IMR-90 (cell line): ENCODE results near the gene CTNNA2. TPM values are rescaled to one million over a fixed set of nuclear protein-coding genes. Genes with fewer than 3 reads are reported as not detected.
"Not testable (repeated sequence)": the region's sequence is repeated elsewhere in the genome, so short reads cannot be mapped to it uniquely, and the experiment has no call there.

Experiments
- ATAC-seq: fragments of 200-7000 bp; cut with Tn5 transposase; 2 replicates; pipeline ENCODE4 v1.9.1; 2020; ENCODE audit warnings: low read depth, mild to moderate bottlenecking, moderate library complexity
- BruUV-seq: library from RNA; stranded (reverse); fragments of 400-500 nt; replicated peaks from 2 replicates; lab custom pipeline; 2021; lab: Mats Ljungman, UMichigan
- CTCF ChIA-PET: fragments of 300-600 bp; formaldehyde crosslinking; extraction: SDS; loops from one replicate; lab custom pipeline; 2021; ENCODE audit warnings: antibody characterized with exemption; lab: Yijun Ruan, JAX
- POLR2A ChIA-PET: fragments of 300-600 bp; sonication (Branson Sonifier 250); formaldehyde crosslinking; loops from one replicate; lab custom pipeline; 2022; ENCODE audit warnings: antibody characterized with exemption; ENCODE audit not compliant: unreplicated experiment; lab: Charles Lee
- DNase-seq: peaks from one replicate; pipeline ENCODE4 v3.0.0; 2013
- H2AFZ ChIP-seq: replicated peaks from 2 replicates; pipeline ENCODE3; 2013; ENCODE audit warnings: low read length, mild to moderate bottlenecking; ENCODE audit not compliant: poor library complexity
- H2AK5ac ChIP-seq: 2 replicates; pipeline ENCODE4 v1.6.1; 2013; ENCODE audit warnings: low read depth, low read length, inconsistent platforms
- H2AK9ac ChIP-seq: replicated peaks from 2 replicates; pipeline ENCODE3; 2013; ENCODE audit warnings: mild to moderate bottlenecking, low read depth, low read length, moderate library complexity; ENCODE audit not compliant: poor library complexity
- H2BK120ac ChIP-seq: 2 replicates; pipeline ENCODE4 v1.6.1; 2013; ENCODE audit warnings: low read depth, low read length, inconsistent platforms
- H2BK15ac ChIP-seq: 3 replicates; pipeline ENCODE4 v1.6.1; 2013; ENCODE audit warnings: low read depth, low read length, inconsistent platforms
- H2BK20ac ChIP-seq: 2 replicates; pipeline ENCODE4 v1.6.1; 2013; ENCODE audit warnings: low read depth, mild to moderate bottlenecking, inconsistent platforms, low read length, moderate library complexity
- H2BK5ac ChIP-seq: 2 replicates; pipeline ENCODE4 v1.6.1; 2013; ENCODE audit warnings: mild to moderate bottlenecking, low read depth, low read length, inconsistent platforms; ENCODE audit not compliant: poor library complexity, severe bottlenecking
- H3K14ac ChIP-seq: replicated peaks from 2 replicates; pipeline ENCODE4 v1.6.1; 2013; ENCODE audit warnings: low read depth, low read length, inconsistent platforms
- H3K18ac ChIP-seq: 2 replicates; pipeline ENCODE4 v1.6.1; 2013; ENCODE audit warnings: low read depth, low read length, control low read depth
- H3K23ac ChIP-seq: 2 replicates; pipeline ENCODE4 v1.6.1; 2013; ENCODE audit warnings: low read depth, low read length, inconsistent platforms
- H3K27ac ChIP-seq: 2 replicates; pipeline ENCODE4 v1.5.1; 2013; ENCODE audit warnings: mild to moderate bottlenecking, control low read depth, low read length; ENCODE audit not compliant: insufficient read depth
- H3K27me3 ChIP-seq: 2 replicates; pipeline ENCODE4 v1.6.1; 2013; ENCODE audit warnings: low read length; ENCODE audit not compliant: control insufficient read depth, insufficient read depth
- H3K36me3 ChIP-seq: 2 replicates; pipeline ENCODE4 v1.6.1; 2013; ENCODE audit warnings: low read length, mixed read lengths; ENCODE audit not compliant: control insufficient read depth, insufficient read depth
- H3K4ac ChIP-seq: 2 replicates; pipeline ENCODE4 v1.6.1; 2013; ENCODE audit warnings: low read depth, low read length, inconsistent platforms
- H3K4me1 ChIP-seq: 2 replicates; pipeline ENCODE4 v1.6.1; 2013; ENCODE audit warnings: low read length, mixed read lengths; ENCODE audit not compliant: control insufficient read depth, insufficient read depth
- H3K4me2 ChIP-seq: 2 replicates; pipeline ENCODE4 v1.6.1; 2013; ENCODE audit warnings: low read depth, mild to moderate bottlenecking, control low read depth, low read length, moderate library complexity
- H3K4me3 ChIP-seq: 2 replicates; pipeline ENCODE4 v1.5.1; 2013; ENCODE audit warnings: low read depth, mild to moderate bottlenecking, control low read depth, low read length, moderate library complexity; ENCODE audit not compliant: insufficient read depth
- H3K56ac ChIP-seq: 2 replicates; pipeline ENCODE4 v1.6.1; 2013; ENCODE audit warnings: low read length, inconsistent platforms; ENCODE audit not compliant: insufficient read depth; ENCODE audit errors: extremely low read depth
- H3K79me1 ChIP-seq, 2 experiments: 2 replicates each; pipeline ENCODE4 v1.6.1; 2013; ENCODE audit warnings: low read length in 2 of 2, inconsistent platforms in 1 of 2, low read depth in 1 of 2
- H3K9ac ChIP-seq: 2 replicates; pipeline ENCODE4 v1.6.1; 2013; ENCODE audit warnings: low read depth, low read length, control low read depth
- H3K9me1 ChIP-seq: 2 replicates; pipeline ENCODE4 v1.6.1; 2013; ENCODE audit warnings: low read length, inconsistent platforms; ENCODE audit not compliant: insufficient read depth
- H3K9me3 ChIP-seq: 2 replicates; pipeline ENCODE4 v1.6.1; 2013; ENCODE audit warnings: low read length; ENCODE audit not compliant: control insufficient read depth, insufficient read depth
- H4K20me1 ChIP-seq: 2 replicates; pipeline ENCODE4 v1.6.1; 2013; ENCODE audit warnings: low read length, inconsistent platforms; ENCODE audit not compliant: insufficient read depth
- H4K5ac ChIP-seq: 2 replicates; pipeline ENCODE4 v1.6.1; 2013; ENCODE audit warnings: mild to moderate bottlenecking, low read depth, low read length, control low read depth
- H4K8ac ChIP-seq, 2 experiments: 2 replicates each; pipeline ENCODE4 v1.6.1; 2013; ENCODE audit warnings: low read depth in 2 of 2, low read length in 2 of 2, control low read depth in 1 of 2, inconsistent platforms in 1 of 2
- H4K91ac ChIP-seq: 2 replicates; pipeline ENCODE4 v1.6.1; 2013; ENCODE audit warnings: low read depth, low read length, inconsistent platforms; ENCODE audit not compliant: insufficient read depth
- WGBS, 2 experiments: methylation state at CpG; one replicate each; pipeline versions ENCODE4 v1.1.5 to v1.1.7; 2013; ENCODE audit warnings: missing lambda C conversion rate in 2 of 2; ENCODE audit not compliant: insufficient read length in 1 of 2; ENCODE audit errors: extremely low coverage in 2 of 2; 5-methylcytosine and 5-hydroxymethylcytosine counted together
- dilution Hi-C: fragments of 300-500 bp; cut with HindIII; formaldehyde crosslinking; loops from one replicate; pipeline ENCODE4 v1.14.3; 2018; ENCODE audit warnings: low sequenced_read_pairs; ENCODE audit not compliant: unreplicated experiment
- in situ Hi-C: fragments of 300-500 bp; cut with MboI; formaldehyde crosslinking; loops from 3 replicates; pipeline ENCODE4 v1.14.3; 2019; ENCODE audit warnings: low sequenced_read_pairs, inconsistent platforms, mixed read lengths
- intact Hi-C: fragments of 100-400 bp; cut with micrococcal nuclease; formaldehyde crosslinking; loops from 2 replicates; pipeline ENCODE4 v1.10.0; 2022
- polyA plus RNA-seq, 3 experiments: library from polyadenylated mRNA; depleted of rRNA; stranded (reverse); fragments of >200 nt; gene quantifications; 2 replicates each; pipeline ENCODE4 v1.2.3, GENCODE V29; 2012; ENCODE audit warnings: low replicate concordance in 1 of 3
- total RNA-seq: library from RNA; depleted of rRNA; stranded (reverse); fragments of >200 nt; gene quantifications from 2 replicates; pipeline ENCODE4 v1.2.3, GENCODE V29; 2012

CTNNA2 gene
- total and polyA plus RNA-seq, 2 of the 4 experiments (the other 2 are of a cell fraction), result not detected

DNA sequence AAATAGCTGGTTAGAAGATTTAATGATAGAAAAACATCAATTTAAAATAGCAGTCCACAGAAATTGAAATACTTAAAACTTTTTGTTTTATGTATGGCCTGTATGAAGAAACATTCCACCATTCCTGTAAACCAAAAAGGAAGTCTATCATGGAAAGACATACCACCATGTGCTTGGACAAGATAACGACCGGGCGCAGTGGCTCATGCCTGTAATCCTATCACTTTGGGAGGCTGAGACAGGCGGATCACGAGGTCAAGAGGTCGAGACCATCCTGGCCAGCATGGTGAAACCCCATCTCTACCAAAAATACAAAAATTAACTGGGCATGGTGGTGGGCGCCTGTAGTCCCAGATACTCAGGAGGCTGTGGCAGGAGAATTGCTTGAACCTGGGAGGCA lies 519.8 kb downstream of the CTNNA2 start:
- H3K79me1 ChIP-seq, H4K8ac ChIP-seq, DNase-seq, H2BK15ac ChIP-seq, H3K27me3 ChIP-seq, BruUV-seq, H2AK9ac ChIP-seq, H3K4ac ChIP-seq, POLR2A ChIA-PET, H3K23ac ChIP-seq, H3K56ac ChIP-seq, H3K9ac ChIP-seq, in situ Hi-C loops, H2BK5ac ChIP-seq, H3K36me3 ChIP-seq, ATAC-seq, H2AK5ac ChIP-seq, H3K4me1 ChIP-seq, H4K5ac ChIP-seq, H3K18ac ChIP-seq, H4K91ac ChIP-seq, H3K4me2 ChIP-seq, H3K14ac ChIP-seq, intact Hi-C loops, H2BK120ac ChIP-seq, H3K27ac ChIP-seq, H3K9me3 ChIP-seq, H4K20me1 ChIP-seq, H3K4me3 ChIP-seq, H2BK20ac ChIP-seq, H3K9me1 ChIP-seq, dilution Hi-C loops, H2AFZ ChIP-seq: not testable (repeated sequence)
- CTCF ChIA-PET, result interaction anchor here (0.6 kb wide), 1 partner anchor 493 kb away, joined by 4 read pairs; no protein-coding TSS in a partner anchor
- WGBS, 2 experiments, result no CpG with 5 or more reads among the region's 7 CpGs
